ENCODE data around the gene SEMA3G. TPM values are rescaled to one million over a fixed set of nuclear protein-coding genes. Genes with fewer than 3 reads are reported as not detected.

SEMA3G gene
- total RNA-seq, 1 donor from 2014 or later = 1.4 TPM

DNA sequence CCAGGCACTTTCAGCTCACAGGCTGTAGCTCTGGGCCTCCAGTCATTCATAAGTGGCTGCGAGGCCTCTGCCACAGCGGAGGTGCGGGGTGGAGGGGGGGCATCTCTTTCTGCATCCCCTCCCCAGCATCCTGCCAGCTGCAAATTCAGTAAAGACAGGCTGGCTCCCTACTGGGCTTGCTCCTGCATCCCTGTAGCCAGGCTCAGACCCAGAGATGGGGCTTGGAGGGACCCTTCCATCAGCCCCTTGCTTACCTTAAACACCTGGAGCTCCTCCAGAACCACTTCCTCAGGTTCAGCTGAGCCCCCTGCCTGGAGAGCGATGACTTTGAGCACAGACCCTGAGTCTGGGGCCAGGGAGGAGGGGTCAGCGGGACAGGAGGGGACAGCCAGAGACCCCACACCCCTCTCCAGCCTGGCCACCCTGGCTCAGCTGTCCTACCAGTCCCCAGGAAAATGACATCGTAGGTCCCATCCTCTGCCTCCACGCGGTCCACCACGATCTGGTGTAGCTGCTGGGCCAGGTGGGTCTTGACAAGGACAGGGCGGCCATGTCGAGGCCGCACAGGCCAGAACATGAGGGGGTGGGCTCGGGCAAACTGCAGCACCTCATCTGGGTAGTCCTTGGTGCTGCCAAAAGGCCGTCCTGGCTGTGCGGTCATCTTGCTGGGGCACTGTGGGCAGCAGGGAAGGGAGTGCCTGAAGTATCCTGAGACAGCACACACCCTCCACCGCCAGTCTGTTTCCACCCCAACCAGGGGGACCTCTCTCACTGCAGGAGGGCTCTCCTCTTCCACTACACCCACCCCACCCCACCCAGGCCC is 5.3 kb downstream of the SEMA3G start:
- no peak for DNase-seq (ENCODE audit: low spot score)

DNA sequence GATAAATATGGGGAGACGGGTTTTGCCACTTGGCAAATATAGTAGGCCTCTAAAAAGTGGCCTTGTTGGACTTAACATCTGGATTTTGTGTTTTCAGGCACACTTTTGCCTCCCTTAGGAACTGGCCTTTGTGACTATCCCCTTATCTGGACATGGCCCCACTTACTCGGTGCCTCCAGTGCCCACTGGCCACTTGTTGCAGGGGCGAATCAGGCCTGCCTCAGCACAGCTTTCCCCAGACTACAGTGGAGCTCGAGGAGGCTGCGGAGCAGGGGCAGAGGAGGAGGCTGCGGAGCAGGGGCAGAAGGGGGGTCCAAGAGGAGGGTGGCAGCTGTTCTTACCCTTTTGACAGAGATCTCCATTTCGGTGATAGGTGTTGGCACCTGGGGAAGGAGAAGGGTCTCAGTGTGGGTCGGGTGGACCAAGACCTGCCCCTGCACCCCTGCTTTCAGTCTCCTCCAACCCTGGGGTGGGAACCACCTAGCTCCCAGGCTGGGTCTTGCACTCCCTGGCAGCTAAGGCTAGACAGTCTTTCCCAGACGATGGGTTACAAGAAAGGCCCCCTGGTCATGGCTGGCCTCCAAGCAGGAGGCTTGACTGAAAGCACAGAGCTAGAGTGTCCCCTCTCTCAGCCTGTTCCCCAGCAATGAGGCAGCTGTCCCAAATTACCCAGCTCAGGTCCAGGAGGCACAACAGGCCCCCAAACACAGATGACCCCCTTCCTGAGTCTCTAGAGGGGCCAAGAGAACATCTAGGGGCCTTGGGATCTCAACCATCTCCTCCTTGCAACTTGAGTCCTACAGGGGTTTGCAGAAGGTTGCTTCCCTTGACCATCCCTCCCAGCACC is 6.1 kb downstream of the SEMA3G start:
- no peak for DNase-seq (ENCODE audit: low spot score)

DNA sequence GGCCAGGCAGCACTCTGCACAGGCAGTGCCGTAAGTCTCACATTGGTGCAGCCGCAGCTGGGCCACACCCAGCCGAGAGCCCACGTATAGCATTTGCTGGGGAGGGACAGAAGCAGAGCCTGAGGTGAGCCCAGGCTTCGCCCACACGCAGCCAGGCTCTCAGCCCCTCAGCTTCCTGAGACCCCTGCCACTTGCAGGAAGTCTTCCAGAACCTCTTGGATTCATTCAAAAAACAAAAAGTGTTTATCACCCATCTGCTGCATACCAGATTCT is 6.9 kb downstream of the SEMA3G start:
- no peak for DNase-seq (ENCODE audit: low spot score)

DNA sequence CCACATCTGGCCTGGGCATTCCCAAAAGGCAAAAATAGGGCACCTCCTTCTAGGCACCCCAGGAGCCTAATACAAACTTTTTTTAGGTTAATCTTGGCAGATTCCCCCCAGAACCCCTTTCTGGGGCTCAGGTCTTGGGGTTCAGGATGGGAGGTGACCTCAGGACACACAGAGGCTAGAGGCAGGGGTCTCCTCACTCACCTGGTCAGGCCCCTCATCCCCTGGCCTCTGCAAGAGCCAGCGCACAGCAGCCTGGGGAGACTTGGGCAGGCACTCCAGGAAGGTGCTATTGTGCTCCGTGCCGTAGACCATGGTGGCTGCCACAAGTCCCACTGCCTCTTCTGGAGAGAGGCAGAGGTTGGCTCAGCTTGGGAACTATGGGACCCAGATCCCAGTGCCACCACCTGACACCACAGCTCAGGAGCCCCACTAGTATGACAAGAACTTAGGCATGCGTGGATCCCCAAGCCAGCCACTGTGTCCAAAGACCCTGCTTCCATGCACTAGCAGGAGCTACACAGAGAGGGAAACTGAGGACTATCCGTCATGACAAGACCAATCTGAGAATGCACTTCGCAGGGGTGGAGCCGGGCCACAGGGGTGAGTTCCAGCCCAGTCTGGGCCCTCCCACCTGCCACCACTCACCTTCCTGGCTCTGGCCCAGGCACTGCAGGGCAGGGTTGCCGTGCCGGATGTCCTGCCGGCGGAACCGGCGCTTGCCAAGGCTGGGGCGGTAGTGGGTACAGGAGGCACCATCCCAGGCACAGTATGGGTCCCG is 7.4 kb downstream of the SEMA3G start:
- no peak for DNase-seq (ENCODE audit: low spot score)

DNA sequence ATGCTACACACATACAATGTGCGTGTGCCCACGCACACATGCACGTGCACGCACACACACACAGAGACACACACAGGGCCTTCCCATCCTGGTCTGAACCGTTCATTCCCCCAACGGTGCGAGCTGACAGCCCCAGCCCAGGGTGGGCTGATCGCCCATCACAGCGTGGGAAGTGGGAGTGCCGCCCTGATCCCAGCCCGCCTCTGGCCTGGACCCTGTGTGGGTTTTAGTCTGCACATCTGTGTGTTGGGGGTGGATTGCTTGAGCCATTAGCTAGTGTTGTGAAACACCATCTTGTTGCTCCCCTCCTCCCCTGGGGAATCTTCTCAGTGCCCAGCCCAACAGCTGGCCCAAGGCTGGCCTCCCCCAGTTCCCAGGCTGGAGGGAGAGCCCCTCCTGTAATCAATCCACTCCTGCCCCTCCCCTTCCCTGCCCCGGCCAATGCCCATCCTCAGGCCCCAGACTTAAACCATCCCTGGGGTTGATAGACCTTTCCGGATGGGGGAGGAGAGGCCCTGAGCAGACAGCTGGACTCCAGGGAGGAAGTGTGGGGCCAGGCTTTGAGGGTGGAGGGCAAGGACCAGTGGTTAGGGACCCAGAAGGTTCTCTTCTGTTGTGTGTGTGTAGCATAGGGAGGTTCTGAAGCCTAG is 8.3 kb downstream of the SEMA3G start:
- peak; percentile 55 for DNase-seq (ENCODE audit: low spot score)

DNA sequence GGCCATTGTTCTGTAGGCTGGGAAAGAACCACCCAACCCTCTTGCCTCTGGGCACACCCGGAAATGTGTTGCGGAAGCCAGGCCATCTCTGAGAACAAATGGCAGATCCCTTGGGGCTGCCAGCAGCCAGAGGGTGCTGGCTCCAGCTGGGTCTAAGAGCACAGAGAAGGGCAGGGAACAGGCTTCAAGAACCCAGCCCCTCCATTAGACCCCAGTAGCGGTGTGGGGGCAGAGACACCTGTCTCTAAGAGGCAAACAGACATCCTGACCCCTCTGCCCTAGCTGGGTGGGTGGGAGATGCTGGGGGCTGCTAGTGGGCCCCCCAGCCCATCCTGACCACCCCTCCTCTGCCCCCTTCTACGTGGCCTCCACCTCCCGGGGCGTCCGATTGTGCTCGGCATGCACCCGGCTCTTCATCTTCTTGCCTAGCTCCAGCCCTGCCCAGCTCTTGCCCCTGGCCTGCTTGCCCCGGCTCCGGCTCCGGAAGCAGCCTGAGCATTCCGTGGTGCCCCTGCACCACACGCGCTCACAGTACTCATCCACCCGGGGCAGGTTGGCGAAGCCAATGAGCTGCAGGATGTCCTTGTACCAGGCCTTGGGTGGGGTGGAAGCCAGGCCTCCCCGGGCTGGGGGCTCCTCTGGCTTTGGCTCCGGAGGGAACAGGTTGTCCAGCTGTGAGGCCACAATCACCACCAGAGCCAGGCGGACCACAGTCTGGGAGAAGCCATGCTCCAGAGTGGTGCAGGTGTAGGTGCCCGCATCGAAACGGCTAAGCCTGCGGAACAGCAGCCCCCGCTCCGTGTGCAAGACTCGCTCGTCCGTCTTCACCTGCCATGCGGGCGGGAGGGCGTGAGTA is 9.4 kb downstream of the SEMA3G start:
- DNase-seq (ENCODE audit: low spot score) = no peak

DNA sequence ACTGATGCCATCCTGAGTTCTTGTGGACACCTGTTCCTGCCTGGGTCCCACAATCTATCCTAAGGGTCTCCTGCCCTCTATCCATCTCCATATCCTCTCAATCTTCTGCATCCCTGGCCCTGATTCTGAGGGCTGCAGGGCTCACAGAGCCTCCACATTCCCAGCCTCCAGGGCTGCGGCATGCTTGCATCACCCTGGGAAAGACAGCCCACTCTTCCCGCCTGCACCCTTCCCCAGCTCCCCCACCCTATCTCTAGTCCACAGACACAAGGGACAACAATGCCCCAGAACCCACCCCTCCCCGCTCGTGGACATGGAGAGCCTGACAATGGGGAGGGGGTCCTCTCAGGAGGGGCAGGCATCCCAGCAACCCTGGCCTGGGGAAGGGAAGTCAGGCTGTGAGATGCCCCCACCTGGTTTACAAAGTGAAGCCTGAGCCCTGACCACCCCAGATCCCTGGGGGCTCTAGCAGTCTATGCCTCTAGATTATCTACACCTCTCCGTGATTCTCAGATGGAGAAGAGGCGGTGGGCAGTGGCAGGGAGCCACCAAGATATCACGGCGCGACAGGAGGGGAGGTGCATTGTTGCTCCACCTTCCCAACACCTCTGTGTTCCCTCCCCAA is 10.3 kb downstream of the SEMA3G start:
- no peak for DNase-seq (ENCODE audit: low spot score)

DNA sequence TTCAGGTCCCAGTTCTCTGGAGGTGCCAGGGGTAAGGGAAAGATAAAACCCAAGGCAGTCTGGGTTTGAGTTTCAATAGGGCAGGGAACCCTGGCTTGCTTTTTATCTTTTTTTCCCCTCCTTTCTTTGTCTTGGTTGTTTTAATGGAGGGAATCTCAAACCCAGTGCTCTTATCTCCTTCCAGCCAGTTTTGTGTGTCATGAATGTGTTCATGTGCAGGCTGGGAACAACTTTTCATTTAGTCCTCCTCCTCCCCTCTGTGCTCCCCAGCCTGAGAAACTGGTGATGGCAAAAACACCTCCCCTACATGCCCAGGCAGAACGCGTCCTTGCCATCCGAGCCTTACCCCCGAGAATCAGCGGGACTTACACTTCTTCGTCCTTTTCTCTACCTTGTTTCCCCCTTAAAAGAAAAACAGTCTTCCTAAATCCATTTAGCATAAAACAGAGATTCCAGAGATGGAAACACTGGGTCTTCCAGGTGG is 10.9 kb downstream of the SEMA3G start:
- DNase-seq (ENCODE audit: low spot score) = no peak

DNA sequence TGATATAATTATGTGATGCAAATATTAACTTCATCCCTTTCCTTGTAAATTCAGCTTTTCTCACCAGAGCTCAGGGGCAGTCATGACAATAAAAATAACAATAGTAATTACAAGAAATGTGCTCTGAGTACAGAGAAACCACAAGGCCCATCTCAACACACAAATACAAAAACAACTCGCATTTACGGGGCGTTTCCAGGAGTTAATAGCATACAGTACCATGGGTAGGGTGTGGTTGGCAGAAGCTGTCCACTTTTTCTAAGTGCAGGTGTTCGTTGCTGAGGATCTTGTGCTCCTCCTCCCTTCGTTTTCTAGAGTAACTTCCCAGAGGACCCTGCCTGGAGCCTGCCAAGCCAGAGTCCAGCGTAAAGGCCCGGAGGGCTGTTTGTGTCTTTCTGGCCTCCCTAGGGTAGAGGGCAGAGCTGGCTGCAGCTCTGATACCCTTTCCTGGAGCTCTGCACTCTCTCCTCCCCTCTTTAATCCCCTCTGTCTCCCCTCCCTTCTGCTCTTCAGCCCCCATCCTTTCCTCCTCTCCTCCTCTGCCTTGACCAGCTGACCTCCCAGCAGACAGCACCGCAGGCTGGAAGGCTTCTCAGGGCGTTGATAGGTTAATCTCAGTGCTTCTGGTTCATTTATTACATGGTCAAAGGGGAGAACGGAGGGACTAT is 11.4 kb downstream of the SEMA3G start:
- peak; percentile 40 for DNase-seq (ENCODE audit: low spot score)

DNA sequence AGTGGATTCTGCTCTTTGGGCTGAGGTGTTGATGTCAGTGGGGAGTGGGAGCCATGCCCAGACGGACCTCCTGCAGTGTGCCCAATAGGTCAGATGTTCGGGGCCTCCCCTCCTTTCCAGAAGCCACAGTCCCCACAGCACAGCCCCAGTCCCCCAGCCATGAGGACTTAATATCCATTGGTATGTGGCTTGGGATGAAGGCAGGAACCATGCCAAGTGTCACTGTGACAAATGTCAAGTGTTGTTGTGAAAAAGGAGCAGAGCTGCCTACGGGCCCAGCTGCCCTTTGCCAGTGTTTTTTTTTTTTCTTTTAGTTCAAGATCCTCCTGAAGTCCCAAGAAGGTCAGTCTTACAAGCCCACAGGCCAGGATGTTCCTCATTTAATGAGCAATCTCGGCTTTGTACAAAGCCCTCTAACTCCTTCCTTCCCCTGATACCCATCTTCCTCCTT is 12.2 kb downstream of the SEMA3G start:
- DNase-seq (ENCODE audit: low spot score) = no peak

DNA sequence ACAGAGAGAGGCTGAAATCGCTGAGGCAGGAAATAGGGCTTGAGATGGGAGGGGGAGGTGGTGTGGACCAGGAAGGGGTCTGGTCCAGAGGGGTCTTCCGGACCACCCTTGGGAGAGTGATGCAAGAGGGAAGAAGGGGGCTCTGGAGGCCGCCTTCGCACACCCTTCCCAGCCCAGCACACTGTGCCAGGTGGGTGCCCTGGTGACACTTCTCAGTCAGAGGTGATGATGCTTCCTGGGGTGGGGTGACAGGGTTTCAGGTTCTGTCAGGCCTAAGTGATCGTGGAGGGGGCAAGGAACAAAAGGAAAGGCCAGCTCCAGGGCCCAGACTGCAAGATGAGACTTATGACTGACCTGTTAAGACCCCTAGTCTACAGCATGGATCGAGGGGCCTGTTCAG is 12.7 kb downstream of the SEMA3G start:
- DNase-seq (ENCODE audit: low spot score) = no peak

DNA sequence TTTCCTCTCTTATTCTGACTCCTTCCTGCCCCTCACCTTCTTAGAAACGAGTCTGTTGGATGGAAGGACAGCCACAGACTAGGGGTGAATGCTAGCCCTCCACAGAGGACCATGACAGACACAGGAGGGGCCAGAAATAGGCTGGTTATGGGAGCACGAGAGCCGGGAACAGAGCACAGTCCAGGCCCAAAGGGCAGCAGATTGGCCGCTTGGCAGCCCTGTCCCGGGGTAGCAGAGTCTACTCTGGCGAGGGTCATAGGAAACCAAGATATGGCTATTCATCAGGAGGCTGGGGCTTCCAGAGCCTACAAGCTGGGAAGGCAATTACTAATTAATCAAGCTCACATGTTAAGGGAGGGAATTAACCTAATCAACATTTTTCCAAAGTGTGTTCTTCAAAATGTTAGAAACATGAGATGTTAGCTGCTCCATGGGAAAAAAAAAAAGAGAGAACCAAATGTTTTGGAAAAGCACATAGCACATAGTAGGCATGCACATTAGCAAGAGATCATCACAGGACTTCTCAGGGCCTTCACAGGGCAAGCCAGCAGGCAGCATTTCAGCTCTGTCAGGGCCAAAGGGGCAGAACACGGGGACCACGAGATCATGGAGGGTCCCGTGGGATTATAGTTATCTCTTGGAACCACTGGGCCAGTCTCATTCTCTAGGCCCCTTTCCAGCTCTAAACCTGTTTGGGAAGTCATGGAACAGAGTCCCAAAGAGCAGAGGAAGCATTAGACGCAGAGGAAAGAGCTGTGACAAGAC is 13.3 kb downstream of the SEMA3G start:
- no peak for DNase-seq (ENCODE audit: low spot score)

DNA sequence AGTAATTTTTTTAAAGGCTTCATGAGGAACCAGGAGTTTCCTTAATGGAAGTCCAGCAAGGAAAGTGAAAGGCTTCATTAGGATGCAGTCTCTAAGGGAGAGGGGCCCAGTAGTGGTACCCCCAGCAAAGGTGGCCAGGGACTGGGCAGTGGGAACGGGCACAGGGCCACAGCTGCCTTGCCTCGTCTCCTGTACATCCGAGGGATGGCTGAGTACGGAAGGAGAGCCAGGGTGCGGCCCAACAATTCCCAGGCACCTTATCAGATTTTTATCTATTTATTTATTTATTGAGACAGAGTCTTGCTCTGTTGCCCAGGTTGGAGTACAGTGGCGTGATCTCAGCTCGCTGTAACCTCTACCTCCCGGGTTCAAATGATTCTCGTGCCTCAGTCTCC is 14.5 kb downstream of the SEMA3G start:
- DNase-seq (ENCODE audit: low spot score) = no peak

DNA sequence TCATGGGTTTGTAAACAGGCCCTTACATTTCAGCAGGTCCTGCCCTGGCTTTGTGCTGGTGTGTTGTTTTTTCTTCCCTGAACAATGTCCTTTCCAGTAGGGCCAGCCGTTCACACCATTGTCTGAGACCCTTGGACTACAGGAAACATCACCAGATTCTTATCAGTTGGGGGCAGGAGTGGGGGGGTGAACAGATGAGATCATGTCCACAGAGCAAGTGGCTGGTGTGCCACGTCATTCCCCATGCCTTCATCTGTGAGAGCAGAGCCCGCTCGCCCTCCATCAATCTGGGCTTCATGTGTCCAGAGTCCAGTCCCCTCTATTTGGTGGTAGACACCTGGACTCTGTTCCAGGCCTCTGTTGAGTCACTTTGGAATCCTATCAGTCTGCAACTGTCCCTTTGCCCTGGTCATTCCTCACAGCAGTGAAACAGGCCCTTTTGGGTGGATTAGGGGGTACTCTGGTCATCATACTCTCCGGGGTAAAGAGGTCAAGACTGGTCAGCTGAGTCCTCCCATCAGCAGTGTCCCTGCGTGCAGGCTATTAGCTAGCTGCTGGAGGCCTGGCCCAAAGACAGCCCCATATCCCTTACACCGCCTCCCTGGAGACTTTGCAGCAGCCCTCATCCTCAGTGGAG is 15.0 kb downstream of the SEMA3G start:
- peak; percentile 29 for DNase-seq (ENCODE audit: low spot score)

DNA sequence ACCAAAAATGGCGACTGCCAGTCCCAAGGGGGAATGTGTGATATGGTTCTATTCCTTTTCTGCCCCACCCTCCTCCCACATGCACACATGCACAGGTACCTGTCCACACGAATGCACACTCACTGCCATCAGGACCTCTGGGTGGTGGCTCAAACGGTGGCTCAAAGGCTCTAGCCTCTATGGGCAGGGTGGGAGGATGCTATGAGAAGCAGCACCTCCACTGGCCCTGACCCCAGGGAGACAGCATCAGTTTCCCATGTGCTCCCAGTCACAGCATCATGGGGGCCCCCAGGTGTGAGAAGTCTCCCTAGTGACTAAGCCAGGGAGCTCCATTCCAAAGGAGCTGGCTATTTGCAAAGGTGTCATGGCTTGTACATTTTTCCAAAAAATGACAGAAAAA is 15.9 kb downstream of the SEMA3G start:
- DNase-seq (ENCODE audit: low spot score) = no peak

DNA sequence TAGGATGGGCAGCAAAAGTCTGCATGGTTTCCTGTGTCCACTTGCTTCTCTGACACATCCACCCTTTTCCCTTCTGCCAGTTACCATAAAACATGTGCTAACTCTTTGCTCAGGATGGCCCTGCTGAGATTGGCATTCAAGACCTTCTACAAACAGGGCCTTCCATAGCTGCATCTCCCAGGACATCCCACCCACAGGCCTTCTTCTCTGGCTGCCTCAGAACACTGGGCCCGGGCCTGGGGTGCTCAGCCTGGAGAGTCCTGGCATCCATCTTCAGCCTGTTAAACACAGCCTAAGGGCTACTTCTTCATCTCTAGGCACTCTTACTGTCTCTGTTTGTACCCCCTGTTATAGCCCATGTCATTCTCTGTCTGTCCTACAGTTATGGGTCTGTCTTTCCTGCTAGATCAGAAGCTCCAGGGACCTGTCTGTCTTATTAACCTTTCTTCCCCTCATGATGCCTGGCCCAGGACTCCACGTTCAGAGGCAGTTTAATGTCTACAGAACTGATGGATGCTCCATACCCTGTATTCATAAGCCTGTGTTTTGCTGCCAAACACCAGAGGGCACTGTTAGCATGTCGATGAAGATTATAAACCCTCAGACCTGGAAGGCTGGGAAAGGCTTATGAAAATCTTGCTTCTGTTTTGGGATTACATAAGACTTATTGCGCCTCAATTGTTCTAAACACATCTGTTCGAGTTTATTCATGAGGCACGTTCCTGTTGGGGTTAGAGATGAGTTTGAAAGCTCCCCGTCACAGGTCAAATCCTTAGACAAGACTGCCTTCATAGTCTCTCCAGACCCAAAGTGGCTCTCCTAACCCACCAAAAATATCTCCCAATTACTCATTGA is 16.5 kb downstream of the SEMA3G start:
- peak; percentile 80 for DNase-seq (ENCODE audit: low spot score)

DNA sequence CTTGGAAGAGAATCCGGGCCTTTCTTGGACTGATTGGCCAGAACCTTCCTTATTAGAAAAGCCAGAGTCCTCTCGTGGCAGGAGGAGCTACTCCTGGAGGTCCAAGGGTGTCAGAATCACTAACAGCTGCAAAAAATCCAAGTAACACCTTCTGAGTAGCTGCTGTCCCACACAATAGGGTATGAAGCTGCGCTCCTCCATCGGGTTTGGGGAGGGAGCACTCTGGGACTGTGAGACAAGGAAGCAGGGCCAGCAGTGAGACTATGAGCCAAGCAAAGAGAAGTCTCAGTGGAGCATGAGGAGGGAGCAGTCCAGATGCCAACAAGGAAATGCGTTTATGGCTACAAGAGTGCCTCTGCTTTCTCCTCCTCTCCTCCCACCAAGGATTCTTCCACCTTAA is 21.7 kb downstream of the SEMA3G start:
- DNase-seq (ENCODE audit: low spot score) = no peak

Data from umbilical cord (tissue), 2 donors.